ENCODE measurements around the gene PBX4.
"Not testable (repeated sequence)": the region's sequence is repeated elsewhere in the genome, so short reads cannot be mapped to it uniquely, and the experiment has no call there.

Gene PBX4

GRCh38 chr19:19600793-19601330, 17.6 kb downstream of the PBX4 start:
- no peak for TF ChIP-seq POLR2AphosphoS5 (IDR thresholded peaks at IDR 0.05; ENCODE audit: low read depth, low read length)
- no peak for TF ChIP-seq POLR2A (IDR thresholded peaks at IDR 0.05; ENCODE audit: low read depth, low read length)
- TF ChIP-seq TAF1 (IDR thresholded peaks at IDR 0.05; ENCODE audit: borderline replicate concordance, low read depth, low read length) = no peak
- DNase-seq (ENCODE audit: insufficient read length) = no peak
- FAIRE-seq = no peak

- FAIRE-seq = peak; percentile 79
- not testable (repeated sequence) for DNase-seq (ENCODE audit: insufficient read length)
- TF ChIP-seq TAF1 (IDR thresholded peaks at IDR 0.05; ENCODE audit: borderline replicate concordance, low read depth, low read length) = peak; percentile 54; the same call in 1 of the 2 replicates
These were observed 19.6 kb downstream of the PBX4 start for GRCh38 chr19:19598728-19599451.

GRCh38 chr19:19597809-19598306, 20.6 kb downstream of the PBX4 start:
- DNase-seq (ENCODE audit: insufficient read length) = peak; percentile 45
- TF ChIP-seq POLR2AphosphoS5 (IDR thresholded peaks at IDR 0.05; ENCODE audit: low read depth, low read length) = peak; percentile 88
- TF ChIP-seq POLR2A (IDR thresholded peaks at IDR 0.05; ENCODE audit: low read depth, low read length) = peak; percentile 77
- TF ChIP-seq TAF1 (IDR thresholded peaks at IDR 0.05; ENCODE audit: borderline replicate concordance, low read depth, low read length) = 0 out of 2 replicates have a peak, but pooled peaks have one; percentile 39
- FAIRE-seq = peak; percentile 96

- FAIRE-seq (peak; percentile 36), DNase-seq (ENCODE audit: insufficient read length) (no peak)
- no peak for TF ChIP-seq TAF1 (IDR thresholded peaks at IDR 0.05; ENCODE audit: borderline replicate concordance, low read depth, low read length)
- TF ChIP-seq POLR2AphosphoS5 (IDR thresholded peaks at IDR 0.05; ENCODE audit: low read depth, low read length) = no peak
- TF ChIP-seq POLR2A (IDR thresholded peaks at IDR 0.05; ENCODE audit: low read depth, low read length) = no peak
These were observed 23.3 kb downstream of the PBX4 start for GRCh38 chr19:19595171-19595701.

GRCh38 chr19:19594381-19594780, 24.1 kb downstream of the PBX4 start:
- DNase-seq (ENCODE audit: insufficient read length) (no peak), FAIRE-seq (no peak)
- TF ChIP-seq TAF1 (IDR thresholded peaks at IDR 0.05; ENCODE audit: borderline replicate concordance, low read depth, low read length) = no peak
- TF ChIP-seq POLR2A (IDR thresholded peaks at IDR 0.05; ENCODE audit: low read depth, low read length) = no peak
- TF ChIP-seq POLR2AphosphoS5 (IDR thresholded peaks at IDR 0.05; ENCODE audit: low read depth, low read length) = no peak

GRCh38 chr19:19592690-19593089, 25.8 kb downstream of the PBX4 start:
- TF ChIP-seq POLR2A (IDR thresholded peaks at IDR 0.05; ENCODE audit: low read depth, low read length) (no peak), TAF1 (IDR thresholded peaks at IDR 0.05; ENCODE audit: borderline replicate concordance, low read depth, low read length) (no peak), POLR2AphosphoS5 (IDR thresholded peaks at IDR 0.05; ENCODE audit: low read depth, low read length) (no peak)
- FAIRE-seq (no peak), DNase-seq (ENCODE audit: insufficient read length) (no peak)

- TF ChIP-seq POLR2A (IDR thresholded peaks at IDR 0.05; ENCODE audit: low read depth, low read length) (0 out of 2 replicates have a peak, but pooled peaks have one; percentile 46), TAF1 (IDR thresholded peaks at IDR 0.05; ENCODE audit: borderline replicate concordance, low read depth, low read length) (no peak), POLR2AphosphoS5 (IDR thresholded peaks at IDR 0.05; ENCODE audit: low read depth, low read length) (no peak; the same call in 1 of the 2 replicates)
- FAIRE-seq = peak; percentile 89
These were observed 27.2 kb downstream of the PBX4 start for GRCh38 chr19:19591133-19591825.

GRCh38 chr19:19588546-19588945, 29.9 kb downstream of the PBX4 start:
- no peak for TF ChIP-seq POLR2A (IDR thresholded peaks at IDR 0.05; ENCODE audit: low read depth, low read length)
- TF ChIP-seq POLR2AphosphoS5 (IDR thresholded peaks at IDR 0.05; ENCODE audit: low read depth, low read length) = no peak
- TF ChIP-seq TAF1 (IDR thresholded peaks at IDR 0.05; ENCODE audit: borderline replicate concordance, low read depth, low read length) = no peak
- DNase-seq (ENCODE audit: insufficient read length) (no peak), FAIRE-seq (no peak)

More at GRCh38 chr19:19591133-19591825, 27.2 kb downstream of the PBX4 start:
- DNase-seq (ENCODE audit: insufficient read length) = peak; percentile 60

- TF ChIP-seq POLR2A (IDR thresholded peaks at IDR 0.05; ENCODE audit: low read depth, low read length) (no peak), POLR2AphosphoS5 (IDR thresholded peaks at IDR 0.05; ENCODE audit: low read depth, low read length) (no peak), TAF1 (IDR thresholded peaks at IDR 0.05; ENCODE audit: borderline replicate concordance, low read depth, low read length) (no peak)
- DNase-seq (ENCODE audit: insufficient read length) = no peak
- FAIRE-seq = no peak
These were observed 30.7 kb downstream of the PBX4 start for GRCh38 chr19:19587771-19588170.

- FAIRE-seq (no peak), DNase-seq (ENCODE audit: insufficient read length) (no peak)
- TF ChIP-seq POLR2AphosphoS5 (IDR thresholded peaks at IDR 0.05; ENCODE audit: low read depth, low read length) (no peak), POLR2A (IDR thresholded peaks at IDR 0.05; ENCODE audit: low read depth, low read length) (no peak), TAF1 (IDR thresholded peaks at IDR 0.05; ENCODE audit: borderline replicate concordance, low read depth, low read length) (no peak)
These were observed 34.1 kb downstream of the PBX4 start for GRCh38 chr19:19584356-19584755.

GRCh38 chr19:19582471-19582870, 36.0 kb downstream of the PBX4 start:
- no peak for TF ChIP-seq TAF1 (IDR thresholded peaks at IDR 0.05; ENCODE audit: borderline replicate concordance, low read depth, low read length)
- no peak for TF ChIP-seq POLR2A (IDR thresholded peaks at IDR 0.05; ENCODE audit: low read depth, low read length)
- no peak for TF ChIP-seq POLR2AphosphoS5 (IDR thresholded peaks at IDR 0.05; ENCODE audit: low read depth, low read length)
- no peak for DNase-seq (ENCODE audit: insufficient read length)

More at GRCh38 chr19:19582471-19582870, 36.0 kb downstream of the PBX4 start:
- no peak for FAIRE-seq
